Peyer's patch (tissue), 4 donors: ENCODE results near the gene CFHR3. TPM values are rescaled to one million over a fixed set of nuclear protein-coding genes. Genes with fewer than 3 reads are reported as not detected.
"Not testable (repeated sequence)": the region's sequence is repeated elsewhere in the genome, so short reads cannot be mapped to it uniquely, and the experiment has no call there.

Source experiments
- DNase-seq, 3 donors: peaks; one replicate each; pipeline ENCODE4 v3.0.0-alpha.2; 2017 to 2019
- H3K27ac ChIP-seq, 4 donors: fragments of 200-600 bp; sonication (generic); one replicate each; pipeline ENCODE4 v1.5.1; 2016 to 2019
- H3K27me3 ChIP-seq, 2 donors: fragments of 200-600 bp; sonication (generic); one replicate each; pipeline ENCODE4 v1.5.1; 2019
- H3K36me3 ChIP-seq, 3 donors: fragments of 200-600 bp; sonication (generic); one replicate each; pipeline ENCODE4 v1.5.1; 2016 to 2019
- H3K4me1 ChIP-seq, 4 donors: fragments of 200-600 bp; sonication (generic); one replicate each; pipeline ENCODE4 v1.5.1; 2016 to 2019
- H3K4me3 ChIP-seq, 4 donors: fragments of 200-600 bp; sonication (generic); 1 replicate in 3 of 4; 2 replicates in 1 of 4; pipeline ENCODE4 v1.5.1; 2016 to 2019; ENCODE audit warnings: mild to moderate bottlenecking in 1 of 4
- H3K9me3 ChIP-seq, 4 donors: fragments of 200-600 bp; sonication (generic); one replicate each; pipeline ENCODE4 v1.5.1; 2016 to 2019; ENCODE audit warnings: mild to moderate bottlenecking in 1 of 4
- CTCF ChIP-seq, 6 experiments: fragments of 450-650 bp in 4 of 6; fragments of 200-600 bp in 2 of 6; sonication (generic) in 1 of 6; IDR thresholded peaks; one replicate each; pipeline ENCODE4 v1.5.1; 2017 to 2019; ENCODE audit warnings: antibody characterized with exemption in 6 of 6, mild to moderate bottlenecking in 3 of 6, moderate library complexity in 1 of 6
- POLR2A ChIP-seq, 2 donors: fragments of 450-650 bp; IDR thresholded peaks; one replicate each; pipeline ENCODE4 v1.5.1; 2017; ENCODE audit warnings: antibody characterized with exemption in 2 of 2, mild to moderate bottlenecking in 2 of 2, moderate library complexity in 2 of 2
- total RNA-seq, 4 donors: library from RNA; depleted of rRNA; stranded (reverse); fragments of >200 nt; gene quantifications; one replicate each; pipeline ENCODE4 v1.1.0, GENCODE V29; 2016

CFHR3 gene
- total RNA-seq, 4 donors from 2014 or later = not detected

GRCh38 chr1:196779093-196779492 lies 4.5 kb downstream of the CFHR3 start:
- H3K4me3 ChIP-seq = no peak overlapping the region
- no peak for DNase-seq
- no peaks in the 10 kb centered on the region for H3K4me1 ChIP-seq
- no peak for TF ChIP-seq POLR2A (IDR thresholded peaks at IDR 0.05)
- TF ChIP-seq CTCF (IDR thresholded peaks at IDR 0.05) = no peak
- no peaks in the 10 kb centered on the region for H3K36me3 ChIP-seq
- no peak overlapping the region for H3K27ac ChIP-seq
- H3K27me3 ChIP-seq = no peaks in the 10 kb centered on the region
- no peaks in the 10 kb centered on the region for H3K9me3 ChIP-seq

- not testable (repeated sequence) for H3K4me3 ChIP-seq, H3K27ac ChIP-seq, DNase-seq, H3K36me3 ChIP-seq, H3K27me3 ChIP-seq, H3K9me3 ChIP-seq, H3K4me1 ChIP-seq
Observed at GRCh38 chr1:196791252-196791651, 16.6 kb downstream of the CFHR3 start.

- not testable (repeated sequence) for H3K4me3 ChIP-seq, DNase-seq, H3K4me1 ChIP-seq
Observed at GRCh38 chr1:196794103-196794502, 19.5 kb downstream of the CFHR3 start.

GRCh38 chr1:196797891-196798290 lies 23.3 kb downstream of the CFHR3 start:
- no peak for TF ChIP-seq CTCF (IDR thresholded peaks at IDR 0.05)
- no peak for TF ChIP-seq POLR2A (IDR thresholded peaks at IDR 0.05)
- no peak for DNase-seq
- no peaks in the 10 kb centered on the region for H3K4me1 ChIP-seq
- no peak overlapping the region for H3K4me3 ChIP-seq
- no peaks in the 10 kb centered on the region for H3K36me3 ChIP-seq
- H3K27ac ChIP-seq = no peak overlapping the region
- H3K9me3 ChIP-seq = no peaks in the 10 kb centered on the region
- no peaks in the 10 kb centered on the region for H3K27me3 ChIP-seq

More at GRCh38 chr1:196794103-196794502, 19.5 kb downstream of the CFHR3 start:
- not testable (repeated sequence) for H3K9me3 ChIP-seq, H3K27ac ChIP-seq, H3K27me3 ChIP-seq, H3K36me3 ChIP-seq

- not testable (repeated sequence) for H3K4me3 ChIP-seq, H3K27ac ChIP-seq, H3K36me3 ChIP-seq, H3K9me3 ChIP-seq, H3K27me3 ChIP-seq, H3K4me1 ChIP-seq, DNase-seq
Observed at GRCh38 chr1:196801920-196802319, 27.3 kb downstream of the CFHR3 start.

GRCh38 chr1:196808529-196809235 lies 34.0 kb downstream of the CFHR3 start:
- H3K27me3 ChIP-seq = no peaks in the 10 kb centered on the region
- H3K9me3 ChIP-seq = no peaks in the 10 kb centered on the region
- no peak overlapping the region for H3K27ac ChIP-seq
- H3K36me3 ChIP-seq = no peaks in the 10 kb centered on the region
- TF ChIP-seq CTCF (IDR thresholded peaks at IDR 0.05) (no peak), POLR2A (IDR thresholded peaks at IDR 0.05) (no peak)
- no peak overlapping the region for H3K4me3 ChIP-seq
- no peaks in the 10 kb centered on the region for H3K4me1 ChIP-seq
- DNase-seq = no peak

GRCh38 chr1:196817442-196817841 lies 42.8 kb downstream of the CFHR3 start:
- not testable (repeated sequence) for H3K27ac ChIP-seq, H3K36me3 ChIP-seq, H3K4me1 ChIP-seq, H3K9me3 ChIP-seq, DNase-seq, H3K4me3 ChIP-seq, H3K27me3 ChIP-seq

GRCh38 chr1:196819531-196819930 lies 44.9 kb downstream of the CFHR3 start, which contains the start of gene CFHR1:
Gene CFHR1 (plus strand): TSS chr1:196819731. CDS start chr1:196819845, 114 bp downstream.
- H3K36me3 ChIP-seq, H3K4me3 ChIP-seq, H3K27ac ChIP-seq, H3K4me1 ChIP-seq, H3K27me3 ChIP-seq, H3K9me3 ChIP-seq, DNase-seq: not testable (repeated sequence)
